OCI-LY7 (cell line): ENCODE results near the gene GNA15. TPM values are rescaled to one million over a fixed set of nuclear protein-coding genes. Genes with fewer than 3 reads are reported as not detected.

Experiments used
- BruUV-seq: library from RNA; stranded (reverse); fragments of 400-500 nt; replicated peaks from 2 replicates; lab custom pipeline; 2021; lab: Mats Ljungman, UMichigan
- CTCF ChIA-PET: fragments of 300-600 bp; sonication (Branson Sonifier 250); formaldehyde crosslinking; loops from one replicate; lab custom pipeline; 2022; ENCODE audit warnings: antibody characterized with exemption; ENCODE audit not compliant: unreplicated experiment; lab: Charles Lee
- POLR2A ChIA-PET: fragments of 300-600 bp; sonication (Branson Sonifier 250); formaldehyde crosslinking; loops from one replicate; lab custom pipeline; 2022; ENCODE audit warnings: antibody characterized with exemption; lab: Charles Lee
- DNase-seq: peaks from one replicate; pipeline ENCODE4 v3.0.0-alpha.2; 2015; ENCODE audit warnings: low spot score
- H2AFZ ChIP-seq: fragments of 200-600 bp; sonication (generic), shearing (Covaris generic); 2 replicates; pipeline ENCODE4 v1.6.1; 2014; ENCODE audit warnings: mild to moderate bottlenecking, antibody characterized with exemption, low read length, moderate library complexity
- H3K27ac ChIP-seq: fragments of 200-600 bp; sonication (generic); 2 replicates; pipeline ENCODE4 v1.5.1; 2014; ENCODE audit warnings: mixed run types, low read depth, mild to moderate bottlenecking, moderate library complexity, low read length, inconsistent platforms; ENCODE audit not compliant: poor library complexity, severe bottlenecking
- H3K36me3 ChIP-seq: fragments of 200-600 bp; sonication (generic); 2 replicates; pipeline ENCODE4 v1.6.1; 2014; ENCODE audit warnings: mild to moderate bottlenecking, antibody characterized with exemption, low read length, moderate library complexity, mixed read lengths; ENCODE audit not compliant: insufficient read depth
- H3K4me1 ChIP-seq: fragments of 200-600 bp; sonication (generic); 2 replicates; pipeline ENCODE4 v1.5.1; 2014; ENCODE audit warnings: mild to moderate bottlenecking, low read length; ENCODE audit not compliant: insufficient read depth, poor library complexity, severe bottlenecking
- H3K4me2 ChIP-seq: fragments of 200-600 bp; sonication (generic); 2 replicates; pipeline ENCODE4 v1.6.1; 2014; ENCODE audit warnings: mild to moderate bottlenecking, low read length
- H3K4me3 ChIP-seq: fragments of 200-600 bp; sonication (generic); 2 replicates; pipeline ENCODE4 v1.5.1; 2014; ENCODE audit warnings: mild to moderate bottlenecking, low read depth, low read length; ENCODE audit not compliant: poor library complexity, severe bottlenecking
- H3K79me2 ChIP-seq: fragments of 200-600 bp; sonication (generic); 2 replicates; pipeline ENCODE4 v1.6.1; 2016; ENCODE audit warnings: low read depth, mild to moderate bottlenecking, low read length, moderate library complexity, mixed read lengths; ENCODE audit not compliant: insufficient read depth
- H3K9me2 ChIP-seq: fragments of 200-600 bp; sonication (generic); 2 replicates; pipeline ENCODE4 v1.6.1; 2016; ENCODE audit warnings: mild to moderate bottlenecking, low read length, mixed read lengths; ENCODE audit not compliant: insufficient read depth
- H3K9me3 ChIP-seq: fragments of 200-600 bp; sonication (generic); 2 replicates; pipeline ENCODE4 v1.6.1; 2014; ENCODE audit warnings: mild to moderate bottlenecking, mixed run types, low read length, mixed read lengths
- H4K20me1 ChIP-seq: fragments of 200-600 bp; sonication (generic); 2 replicates; pipeline ENCODE4 v1.6.1; 2014; ENCODE audit warnings: mild to moderate bottlenecking, antibody characterized with exemption, low read length, moderate library complexity, mixed read lengths; ENCODE audit not compliant: insufficient read depth
- EZH2phosphoT487 ChIP-seq: fragments of 200-600 bp; sonication (generic); IDR thresholded peaks from 2 replicates; pipeline ENCODE4 v1.6.1; 2018; ENCODE audit warnings: low read depth, borderline replicate concordance, mild to moderate bottlenecking, mixed run types, antibody characterized with exemption, low read length, moderate library complexity, mixed read lengths
- intact Hi-C: fragments of 100-400 bp; cut with micrococcal nuclease; formaldehyde crosslinking; loops from one replicate; pipeline ENCODE4 v1.10.0; 2022; ENCODE audit not compliant: unreplicated experiment
- total RNA-seq, 2 experiments: library from RNA; depleted of rRNA in 1 of 2; stranded (reverse); fragments of >200 nt in 1 of 2; shearing (Covaris generic) in 1 of 2; gene quantifications; 2 replicates each; pipeline ENCODE4 v1.2.3, GENCODE V29; 2014 to 2022
- TF ChIP-seq, protein P1 (sequence below): fragments of 200-600 bp; sonication (generic); conservative IDR thresholded peaks from 2 replicates; pipeline ENCODE4 v1.5.1; 2014; ENCODE audit warnings: mild to moderate bottlenecking, antibody characterized with exemption, low read length, moderate library complexity, mixed read lengths

The GNA15 gene
- total RNA-seq, 2 experiments from 2014 or later: not detected

DNA sequence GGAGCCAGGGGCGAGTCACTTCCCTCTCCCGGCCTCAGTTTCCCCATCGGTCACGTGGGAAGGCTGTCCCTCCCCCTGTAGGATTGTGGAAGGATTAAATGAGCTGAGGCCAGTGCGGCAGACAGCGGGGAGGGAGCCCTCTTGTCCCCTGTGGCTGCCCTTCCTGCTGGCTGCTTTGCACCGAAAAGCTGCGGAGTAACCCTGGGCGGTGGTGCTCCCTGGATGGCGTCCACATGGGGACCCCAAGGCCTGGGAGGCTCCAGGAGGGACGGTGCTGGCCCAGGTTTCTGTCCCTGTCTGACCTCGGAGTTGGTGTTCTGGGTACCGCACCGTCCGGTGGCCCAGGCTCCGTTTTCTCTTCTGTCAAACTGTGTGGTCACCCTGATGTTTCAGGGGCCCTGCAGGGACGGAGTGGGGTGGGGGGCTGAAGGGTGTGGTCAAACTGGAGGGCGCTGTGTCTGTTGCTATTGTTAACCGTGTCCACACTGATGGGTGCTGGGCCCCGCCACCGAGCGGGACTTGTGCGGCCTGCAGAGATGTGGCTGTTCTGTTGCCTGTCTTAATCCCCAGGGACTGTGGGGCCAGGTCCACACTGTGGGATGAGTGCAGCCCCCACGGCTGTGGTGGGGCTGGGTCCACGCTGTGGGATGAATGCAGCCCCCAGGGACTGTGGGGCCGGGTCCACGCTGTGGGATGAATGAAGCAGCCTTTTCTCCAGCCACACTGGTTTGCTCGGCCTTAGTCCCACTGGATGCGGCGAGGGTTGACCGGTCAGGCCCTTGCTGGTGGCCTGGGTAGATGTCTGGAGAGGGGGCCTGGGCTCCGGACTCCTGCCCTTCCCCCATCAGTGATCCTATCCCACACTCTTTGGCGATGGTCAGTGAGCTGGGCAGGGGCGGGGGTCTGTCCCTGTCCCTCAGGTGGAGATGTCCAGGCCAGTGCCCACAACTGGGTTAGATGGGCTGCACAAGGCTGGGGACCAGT is 34.8 kb upstream of the GNA15 start:
- H3K4me2 ChIP-seq: no peak overlapping the region
- POLR2A ChIA-PET: no interaction called here

DNA sequence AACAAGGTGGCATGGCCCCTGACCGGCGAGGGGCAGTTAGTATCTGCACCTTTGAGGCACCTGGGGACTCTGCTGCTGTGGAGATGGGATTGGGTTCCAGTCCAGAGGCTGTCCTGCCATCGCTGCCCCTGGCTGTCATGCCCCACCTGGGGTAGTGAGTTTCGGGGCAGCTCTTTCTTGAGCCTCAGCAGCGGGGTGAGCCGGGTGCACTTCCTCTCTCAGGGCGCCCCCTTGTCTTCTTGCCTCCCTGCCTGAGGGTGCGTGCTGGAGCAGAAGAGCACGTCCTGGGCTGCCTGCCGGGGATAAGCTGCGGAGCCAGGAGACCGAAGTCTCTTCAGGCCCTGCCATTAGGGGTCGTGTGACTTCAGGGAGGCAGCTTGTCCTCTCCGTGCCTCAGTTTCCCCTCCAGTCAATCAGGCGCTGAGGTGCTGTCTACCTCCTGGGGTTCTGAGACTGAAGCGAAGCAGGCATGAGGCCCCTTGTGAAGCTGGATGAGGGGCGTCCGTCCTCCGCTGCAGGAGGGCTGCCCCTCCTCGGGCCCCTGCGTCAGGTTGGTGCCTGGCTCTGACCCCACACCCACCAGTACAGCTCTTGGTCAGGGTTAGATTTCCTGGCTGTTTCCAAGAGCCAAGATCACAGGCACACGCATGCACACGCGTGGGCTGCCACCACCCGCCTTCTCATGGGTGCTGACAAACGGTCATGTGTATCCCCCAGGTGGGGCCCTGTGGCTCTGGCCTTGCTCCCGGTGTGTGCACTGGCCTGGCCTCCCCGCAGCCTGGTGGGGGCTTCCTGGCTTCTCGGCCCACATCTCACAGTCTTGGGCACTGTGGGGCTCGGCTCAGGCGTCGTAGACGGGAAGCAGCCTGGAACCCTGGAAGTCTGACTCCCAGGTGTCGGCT is 33.3 kb upstream of the GNA15 start:
- intact Hi-C loops: no loop called here
- H3K79me2 ChIP-seq: no peaks in the 10 kb centered on the region

More for the DNA sequence above, 34.8 kb upstream of the GNA15 start:
- TF ChIP-seq, protein P1, sequence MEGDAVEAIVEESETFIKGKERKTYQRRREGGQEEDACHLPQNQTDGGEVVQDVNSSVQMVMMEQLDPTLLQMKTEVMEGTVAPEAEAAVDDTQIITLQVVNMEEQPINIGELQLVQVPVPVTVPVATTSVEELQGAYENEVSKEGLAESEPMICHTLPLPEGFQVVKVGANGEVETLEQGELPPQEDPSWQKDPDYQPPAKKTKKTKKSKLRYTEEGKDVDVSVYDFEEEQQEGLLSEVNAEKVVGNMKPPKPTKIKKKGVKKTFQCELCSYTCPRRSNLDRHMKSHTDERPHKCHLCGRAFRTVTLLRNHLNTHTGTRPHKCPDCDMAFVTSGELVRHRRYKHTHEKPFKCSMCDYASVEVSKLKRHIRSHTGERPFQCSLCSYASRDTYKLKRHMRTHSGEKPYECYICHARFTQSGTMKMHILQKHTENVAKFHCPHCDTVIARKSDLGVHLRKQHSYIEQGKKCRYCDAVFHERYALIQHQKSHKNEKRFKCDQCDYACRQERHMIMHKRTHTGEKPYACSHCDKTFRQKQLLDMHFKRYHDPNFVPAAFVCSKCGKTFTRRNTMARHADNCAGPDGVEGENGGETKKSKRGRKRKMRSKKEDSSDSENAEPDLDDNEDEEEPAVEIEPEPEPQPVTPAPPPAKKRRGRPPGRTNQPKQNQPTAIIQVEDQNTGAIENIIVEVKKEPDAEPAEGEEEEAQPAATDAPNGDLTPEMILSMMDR: no peak
- no peak for TF ChIP-seq EZH2phosphoT487
- CTCF ChIA-PET: no interaction called here
- Histone ChIP-seq H3K4me1 (peaks cover 15% of the 10 kb centered on the region), H3K9me3 (no peaks in the 10 kb centered on the region), H3K9me2 (no peaks in the 10 kb centered on the region), H3K27ac (no peak overlapping the region), H3K79me2 (no peaks in the 10 kb centered on the region), H3K36me3 (no peaks in the 10 kb centered on the region), H2AFZ (no peak overlapping the region), H3K4me3 (no peak overlapping the region), H4K20me1 (peaks cover 9% of the 10 kb centered on the region; the same call in 1 of the 2 replicates)
- intact Hi-C loops: no loop called here
- no TSS peak for BruUV-seq
- DNase-seq: no peak

More for the DNA sequence above, 33.3 kb upstream of the GNA15 start:
- Histone ChIP-seq H3K36me3 (no peaks in the 10 kb centered on the region), H4K20me1 (peaks cover 9% of the 10 kb centered on the region; the same call in 1 of the 2 replicates), H3K4me3 (no peak overlapping the region), H3K4me2 (no peak overlapping the region), H3K9me2 (no peaks in the 10 kb centered on the region), H2AFZ (no peak overlapping the region), H3K27ac (no peak overlapping the region), H3K4me1 (peaks cover 14% of the 10 kb centered on the region), H3K9me3 (no peaks in the 10 kb centered on the region)
- TF ChIP-seq EZH2phosphoT487: no peak
- TF ChIP-seq, protein P1: no peak
- ChIA-PET CTCF (no interaction called here), POLR2A (no interaction called here)
- no TSS peak for BruUV-seq
- DNase-seq: no peak
